GM18867 (cell line): ENCODE results near the gene HADH.
"Not testable (repeated sequence)": the region's sequence is repeated elsewhere in the genome, so short reads cannot be mapped to it uniquely, and the experiment has no call there.

ENCODE experiments used
- ATAC-seq: cut with Tn5 transposase; IDR thresholded peaks from one replicate; pipeline ENCODE4 v1.9.1; 2021; ENCODE audit warnings: mild to moderate bottlenecking, moderate library complexity; ENCODE audit not compliant: unreplicated experiment

Gene HADH

DNA sequence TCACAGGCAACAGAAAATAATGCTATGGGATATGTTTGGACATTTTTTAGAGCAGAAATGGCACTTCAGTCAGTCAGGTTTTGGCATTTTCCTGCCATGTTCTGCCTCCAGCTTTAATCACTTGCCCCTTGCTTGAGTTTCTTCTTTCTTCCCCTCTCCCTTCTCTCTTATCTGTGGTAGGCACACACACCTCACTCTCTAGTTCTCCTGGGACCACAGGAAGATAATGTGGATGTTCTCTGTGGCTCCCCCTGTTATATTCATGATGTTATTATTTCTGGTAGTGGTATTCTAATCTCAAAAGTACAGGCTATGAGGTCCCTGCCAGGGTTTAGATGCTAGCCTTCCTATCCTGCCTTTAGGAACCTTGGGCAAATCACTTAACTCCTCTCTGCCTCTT is 5.2 kb downstream of the HADH start:
- ATAC-seq = no peak

DNA sequence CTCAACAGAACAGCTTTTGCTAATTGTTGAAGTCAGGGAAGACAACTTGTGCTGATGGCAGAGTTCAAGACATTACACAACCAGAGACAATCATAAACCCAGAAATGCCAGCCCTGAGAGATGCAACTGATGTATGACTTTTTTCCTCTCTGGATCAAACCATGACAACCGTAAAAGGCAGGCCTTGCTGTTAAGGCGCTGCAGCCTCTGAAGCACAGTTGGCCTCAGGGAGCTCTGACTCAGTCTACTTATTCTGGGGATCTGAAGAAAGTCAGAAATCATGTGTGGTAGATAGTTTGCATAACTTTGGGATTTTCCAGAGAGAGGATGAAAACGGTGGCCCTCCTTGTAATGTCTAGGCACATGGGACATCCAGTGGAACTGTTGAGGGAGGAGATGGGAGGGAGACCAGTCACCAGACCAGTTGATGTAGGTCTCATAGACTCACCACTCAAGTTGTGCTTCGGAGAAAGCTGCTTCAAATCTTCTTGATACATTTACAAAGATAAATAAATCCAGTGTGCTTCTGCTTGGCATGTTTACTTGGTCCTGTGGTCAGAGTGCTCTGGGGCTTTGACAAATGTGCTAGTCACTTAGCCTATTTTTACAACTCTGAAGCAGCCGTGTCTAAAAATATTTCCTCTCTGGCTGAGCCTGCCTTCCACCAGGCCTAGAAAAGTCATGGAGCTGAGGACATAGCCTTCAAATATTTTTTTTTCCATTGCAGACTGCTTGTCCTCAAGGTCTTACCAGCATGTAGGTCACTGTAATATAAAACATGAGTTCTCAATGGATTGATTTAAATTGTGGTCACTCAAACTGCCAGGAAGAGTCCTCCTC is 7.5 kb downstream of the HADH start:
- no peak for ATAC-seq

DNA sequence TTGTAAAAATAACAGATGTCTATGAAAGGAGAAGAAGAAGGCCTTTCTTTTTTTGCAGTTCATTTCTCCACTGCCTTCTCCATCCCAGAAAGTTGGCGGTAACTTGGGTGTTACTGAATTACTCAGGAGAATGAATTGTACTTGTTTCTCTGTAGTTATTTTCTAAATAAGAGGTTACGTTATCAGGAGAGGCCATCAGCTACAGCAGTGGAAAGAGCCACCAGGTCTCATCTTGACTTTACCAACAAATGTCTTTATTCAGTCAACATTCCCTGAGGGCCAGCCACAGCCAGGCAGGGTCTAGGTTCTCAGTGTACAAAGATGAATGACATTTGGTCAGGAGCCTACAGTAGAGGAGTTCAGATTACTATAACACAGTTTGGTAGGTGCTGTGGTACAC is 8.1 kb downstream of the HADH start:
- no peak for ATAC-seq

DNA sequence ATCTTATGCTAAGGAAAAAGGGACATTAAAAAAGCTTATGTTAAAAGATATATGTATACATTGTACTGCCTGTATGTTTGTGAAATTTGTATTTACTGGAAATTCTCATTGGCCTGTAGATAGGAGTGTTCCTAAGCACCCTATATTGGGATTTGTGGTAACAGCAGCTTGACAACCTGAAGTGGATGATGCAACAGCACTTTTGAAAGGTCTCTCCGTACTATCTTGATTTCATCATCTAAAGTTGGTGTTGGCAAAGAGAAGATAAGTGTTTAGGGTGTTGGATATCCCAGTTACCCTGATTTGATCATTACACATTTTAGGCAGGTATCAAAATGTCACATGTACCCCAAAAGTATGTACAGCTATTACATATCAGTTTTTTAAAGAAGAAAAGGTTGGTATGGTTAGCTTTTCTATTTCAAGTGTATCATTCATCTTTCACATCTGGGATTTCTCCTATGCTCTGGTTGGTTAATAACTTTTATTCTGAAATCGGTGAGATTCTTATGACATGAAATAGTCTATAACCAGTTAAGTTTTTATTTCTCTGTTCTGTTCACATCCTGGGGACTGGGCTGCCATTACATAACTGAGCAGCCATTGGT is 10.3 kb downstream of the HADH start:
- ATAC-seq = no peak

DNA sequence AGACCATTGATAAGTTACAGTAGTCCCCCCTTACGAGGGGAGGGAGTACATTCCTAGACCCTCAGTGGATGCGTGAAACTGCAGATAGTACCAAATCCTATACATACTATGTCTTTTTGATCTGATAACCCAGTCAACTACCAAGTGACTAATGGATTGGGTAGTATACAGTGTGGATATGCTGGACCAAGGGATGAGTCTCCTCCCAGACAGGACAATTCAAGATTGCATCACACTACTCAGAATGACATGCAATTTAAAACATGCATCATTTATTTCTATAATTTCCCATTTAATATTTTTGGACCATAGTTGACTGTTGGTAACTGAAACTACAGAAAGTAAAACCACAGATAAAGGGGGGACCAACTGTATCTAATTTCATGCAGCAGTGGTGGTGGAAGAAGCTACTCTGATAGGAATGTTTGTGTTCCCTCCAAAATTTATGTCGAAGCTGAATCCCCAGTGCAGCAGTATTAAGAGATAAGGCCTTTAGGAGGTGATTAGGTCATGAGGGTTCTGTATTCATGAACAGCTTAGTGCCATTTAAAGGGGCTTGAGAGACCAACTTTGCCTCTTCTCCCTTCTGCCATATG is 11.9 kb downstream of the HADH start:
- no peak for ATAC-seq

DNA sequence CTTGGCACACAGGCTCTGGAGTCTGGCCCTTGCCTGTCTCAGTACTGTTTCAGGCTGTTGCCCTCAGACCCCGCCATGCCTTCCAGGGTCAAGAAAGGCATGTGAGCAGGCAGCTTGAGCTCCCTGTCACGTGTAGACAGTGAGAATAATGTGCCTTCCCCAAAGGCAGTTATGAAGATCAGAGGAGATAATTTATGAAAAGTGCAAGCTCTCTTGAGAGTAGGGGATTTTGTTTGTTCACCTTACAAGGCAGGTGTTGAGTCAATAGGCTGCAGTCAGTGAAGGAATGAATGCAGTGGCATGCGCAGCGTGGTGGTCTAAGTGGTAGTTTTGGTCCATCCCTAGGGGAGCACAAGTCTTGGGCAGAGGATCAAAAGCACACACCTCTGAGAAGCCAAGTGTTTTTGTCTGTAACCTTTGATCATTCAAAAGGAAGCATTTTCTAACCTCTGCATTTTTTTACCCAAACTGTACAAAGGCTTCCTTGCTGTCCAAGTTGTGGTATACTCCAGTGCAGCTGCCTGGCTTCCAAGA is 14.4 kb downstream of the HADH start:
- no peak for ATAC-seq

DNA sequence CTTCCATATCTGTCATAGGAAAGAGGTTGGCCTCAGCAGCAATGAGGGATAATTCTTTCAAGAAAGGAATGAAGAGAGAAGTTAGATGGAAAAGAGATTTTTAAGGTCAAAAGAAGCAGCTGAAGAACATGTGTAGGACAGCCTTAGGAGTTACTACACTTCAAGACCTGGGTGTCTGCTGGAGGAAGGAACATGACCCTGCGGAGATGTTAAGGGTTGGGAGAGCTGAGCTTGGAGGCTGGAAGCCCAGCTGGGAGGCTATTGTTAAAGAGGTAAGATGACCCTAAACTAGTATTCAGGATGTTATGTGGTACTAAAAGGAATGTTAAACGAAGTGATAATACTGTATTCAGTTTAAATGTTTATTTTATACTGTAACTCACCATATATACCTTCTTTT is 15.0 kb downstream of the HADH start:
- no peak for ATAC-seq

DNA sequence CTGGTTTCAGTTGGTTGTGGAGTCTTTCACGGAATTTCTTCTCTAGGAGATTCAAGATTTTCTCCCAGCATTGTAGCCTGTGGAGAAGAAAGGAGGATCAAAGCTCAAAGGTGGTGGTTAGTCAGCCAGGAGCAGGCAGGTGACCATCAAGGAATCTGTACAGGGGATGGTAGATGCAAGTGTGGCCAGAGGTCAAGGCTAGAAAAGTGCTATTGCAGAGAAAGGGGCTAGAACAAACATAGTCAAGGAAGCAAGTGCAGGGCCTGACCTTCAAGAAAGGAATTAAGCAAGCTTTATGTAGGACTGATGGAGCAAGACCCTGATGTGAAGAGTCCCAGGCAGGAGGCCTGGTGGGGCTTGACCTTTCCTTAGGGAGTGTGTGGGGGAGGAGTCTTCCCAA is 16.1 kb downstream of the HADH start:
- ATAC-seq = no peak

DNA sequence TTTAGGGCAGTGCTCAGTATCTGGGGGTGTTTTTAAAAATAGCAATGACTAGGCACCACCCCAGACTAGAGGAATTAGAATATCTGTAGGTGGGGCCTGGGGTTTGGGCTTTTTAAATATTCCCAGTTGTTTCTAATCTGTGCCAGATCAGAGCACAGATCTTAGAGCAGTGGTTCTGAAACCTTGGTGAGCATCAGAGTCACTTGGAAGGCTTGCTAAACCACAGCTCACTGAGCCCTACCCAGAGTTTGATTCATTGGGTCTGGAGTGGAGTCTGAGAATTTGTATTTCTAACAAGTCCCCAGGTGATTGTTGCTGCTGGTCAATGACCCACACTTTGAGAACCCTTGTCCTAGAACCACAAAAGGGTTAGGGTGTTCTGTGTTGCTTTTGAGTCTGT is 16.7 kb downstream of the HADH start:
- ATAC-seq = no peak

DNA sequence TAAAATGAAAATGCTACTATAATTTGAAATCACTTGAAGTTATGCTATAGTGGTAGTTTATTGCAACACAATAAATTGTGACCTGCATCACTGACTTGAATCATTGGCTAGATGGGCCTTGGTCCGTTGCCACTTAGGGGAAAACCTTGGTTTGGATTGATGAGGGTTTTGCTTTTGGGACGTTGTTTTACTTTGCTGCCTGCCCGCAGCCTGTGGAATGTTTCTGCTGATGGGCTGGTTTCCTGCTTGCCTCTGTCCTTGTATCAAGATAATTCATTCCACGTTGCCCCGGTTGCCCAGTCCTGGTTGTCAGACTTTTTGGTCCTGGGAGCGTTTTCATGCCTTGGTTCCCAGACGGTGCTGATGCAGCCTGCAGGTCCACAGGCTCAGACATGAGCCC is 18.3 kb downstream of the HADH start:
- no peak for ATAC-seq

DNA sequence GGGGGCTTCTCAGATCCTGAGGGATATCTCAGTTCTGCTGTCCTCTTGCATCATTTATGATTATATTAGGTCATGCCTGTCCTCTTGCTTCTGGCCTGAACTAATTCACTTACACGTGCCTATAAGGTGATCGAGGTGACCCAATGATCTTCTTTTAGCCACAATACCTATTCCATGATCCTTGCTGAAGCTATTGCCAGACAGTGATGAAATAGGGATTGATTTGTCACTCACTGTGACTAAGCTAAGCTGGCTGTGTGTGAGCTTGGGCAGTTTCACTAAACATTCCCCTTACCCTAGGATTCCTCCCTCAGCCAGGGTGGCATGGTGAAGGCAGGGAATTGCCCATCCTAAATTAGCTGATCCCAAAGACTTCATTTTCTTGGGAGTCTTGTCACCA is 19.0 kb downstream of the HADH start:
- no peak for ATAC-seq

DNA sequence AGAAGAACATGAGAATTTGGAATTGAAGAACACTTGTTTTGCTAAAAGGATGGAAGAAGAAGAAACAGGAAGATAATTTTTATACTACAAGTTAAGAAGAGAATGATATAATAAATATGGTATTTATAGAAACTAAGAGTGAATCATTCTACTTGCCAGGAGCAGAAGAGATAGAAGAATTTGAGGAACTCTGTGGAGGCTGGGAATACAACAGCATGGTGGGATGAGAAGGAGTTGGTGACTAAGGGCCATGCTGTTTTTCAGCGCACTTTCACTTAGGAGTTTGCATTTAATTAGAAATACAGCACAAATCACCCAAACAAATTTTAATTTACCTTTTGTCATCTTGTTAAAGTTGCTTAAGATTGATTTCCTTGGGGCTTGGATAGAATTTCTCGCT is 20.5 kb downstream of the HADH start:
- ATAC-seq = no peak

DNA sequence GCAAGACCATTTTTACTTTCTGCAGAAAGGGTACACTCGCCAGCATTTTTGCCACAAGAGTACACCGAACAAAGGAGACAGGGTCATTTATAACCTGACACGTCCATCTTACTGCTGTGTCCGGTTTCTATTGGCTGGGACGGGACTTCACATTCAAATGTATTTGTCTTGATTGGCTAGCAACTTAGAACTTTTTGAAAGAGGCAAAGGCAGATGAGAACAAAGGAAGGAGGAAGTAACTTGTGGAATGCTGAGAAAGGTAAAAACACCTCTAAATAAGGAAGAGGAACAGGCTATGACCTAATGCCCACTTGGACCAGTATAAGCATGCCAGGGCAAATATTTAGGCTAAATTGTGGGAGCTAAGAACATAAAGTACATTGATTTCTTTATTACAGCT is 22.7 kb downstream of the HADH start:
- ATAC-seq = not testable (repeated sequence)

DNA sequence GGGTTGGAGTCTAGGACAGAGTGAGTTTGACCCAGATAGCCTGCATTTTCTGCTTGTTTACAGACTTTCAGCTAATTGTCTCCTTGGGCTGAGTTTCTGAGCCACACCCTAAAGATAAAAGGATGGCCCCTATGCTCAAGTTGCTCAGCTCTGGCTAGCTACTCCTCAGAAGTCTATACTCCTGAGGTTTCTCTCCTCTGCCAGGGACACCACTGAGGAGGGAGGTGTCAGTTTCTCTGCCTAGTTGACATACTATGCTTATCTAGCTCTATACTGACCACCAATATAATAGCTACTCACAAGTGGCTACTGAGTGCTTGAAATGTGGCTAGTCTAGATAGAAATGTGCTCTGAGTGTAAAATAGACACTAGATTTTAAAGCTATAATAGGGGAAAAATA is 23.6 kb downstream of the HADH start:
- ATAC-seq = no peak

DNA sequence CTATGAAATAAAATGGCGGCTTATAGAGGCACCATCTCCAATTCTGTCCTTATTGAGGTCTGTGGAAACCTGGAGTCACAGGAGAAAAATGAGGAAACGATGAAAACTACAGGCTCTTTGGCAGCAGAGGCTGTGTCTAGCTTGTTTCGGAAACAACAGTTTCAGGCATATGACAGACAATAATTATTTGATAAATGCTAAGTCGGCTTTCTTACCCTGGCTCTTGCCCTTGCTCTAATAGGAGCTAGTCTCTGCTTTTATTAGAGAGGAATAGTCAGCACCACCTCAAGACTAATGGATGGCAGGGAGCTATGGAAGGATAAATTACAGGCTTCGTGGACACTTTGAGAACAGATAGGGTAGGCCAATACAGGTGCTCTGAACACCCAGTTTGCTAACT is 24.3 kb downstream of the HADH start:
- ATAC-seq = no peak

DNA sequence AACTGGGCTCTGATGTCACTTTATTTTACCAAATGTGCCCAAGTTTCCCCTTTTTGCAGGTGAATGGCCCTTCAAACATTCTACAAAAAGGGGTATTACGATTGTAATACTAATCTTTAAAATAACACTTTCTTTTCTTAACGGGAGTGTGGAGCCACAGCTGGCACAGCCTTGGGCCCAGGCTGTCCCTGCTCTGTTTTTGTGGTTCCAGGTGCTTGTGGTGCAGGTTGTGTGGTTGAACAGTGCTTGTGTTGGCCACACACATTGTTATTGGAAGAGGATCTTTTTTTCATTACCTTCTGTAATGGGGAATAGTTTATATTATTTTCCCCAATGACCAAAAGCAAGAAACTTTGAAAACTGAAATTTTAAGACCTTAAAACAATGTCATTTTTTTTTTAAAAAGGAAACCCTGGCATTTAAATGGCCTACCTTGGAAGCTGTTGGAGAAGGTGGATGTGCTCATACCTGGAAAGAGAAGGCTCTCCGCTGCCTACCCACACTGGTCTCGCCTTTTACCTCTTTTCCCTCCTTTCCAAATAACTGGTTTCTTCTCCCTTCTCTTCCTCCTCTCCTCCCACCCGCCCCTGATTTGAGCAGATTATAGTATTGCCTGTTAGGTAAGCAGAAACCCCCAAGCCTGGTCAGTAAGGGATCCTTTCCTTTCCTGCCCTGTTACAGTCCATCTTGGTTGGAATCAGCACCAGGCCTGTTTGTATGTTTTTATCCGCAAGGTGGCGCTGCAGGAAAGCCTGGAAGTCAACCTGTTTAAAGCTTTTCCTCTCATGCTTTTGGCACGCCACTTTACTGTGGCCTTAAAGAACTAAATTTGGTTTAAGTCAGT is 28.6 kb downstream of the HADH start:
- ATAC-seq = peak; percentile 78

DNA sequence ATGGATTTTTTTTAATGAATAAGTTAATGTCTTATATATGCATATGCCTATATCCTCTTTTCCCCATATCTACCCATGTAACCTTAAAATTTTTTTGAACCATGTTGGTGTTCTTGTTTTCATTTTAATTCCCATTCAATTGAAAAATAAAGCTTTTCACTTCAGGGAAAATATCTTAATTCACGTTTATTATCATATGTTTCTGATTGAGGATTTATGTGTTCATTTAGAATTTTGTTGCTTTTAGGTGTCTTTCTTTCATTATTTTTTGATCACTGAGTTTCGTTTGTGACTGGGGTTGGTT is 29.1 kb downstream of the HADH start:
- no peak for ATAC-seq

DNA sequence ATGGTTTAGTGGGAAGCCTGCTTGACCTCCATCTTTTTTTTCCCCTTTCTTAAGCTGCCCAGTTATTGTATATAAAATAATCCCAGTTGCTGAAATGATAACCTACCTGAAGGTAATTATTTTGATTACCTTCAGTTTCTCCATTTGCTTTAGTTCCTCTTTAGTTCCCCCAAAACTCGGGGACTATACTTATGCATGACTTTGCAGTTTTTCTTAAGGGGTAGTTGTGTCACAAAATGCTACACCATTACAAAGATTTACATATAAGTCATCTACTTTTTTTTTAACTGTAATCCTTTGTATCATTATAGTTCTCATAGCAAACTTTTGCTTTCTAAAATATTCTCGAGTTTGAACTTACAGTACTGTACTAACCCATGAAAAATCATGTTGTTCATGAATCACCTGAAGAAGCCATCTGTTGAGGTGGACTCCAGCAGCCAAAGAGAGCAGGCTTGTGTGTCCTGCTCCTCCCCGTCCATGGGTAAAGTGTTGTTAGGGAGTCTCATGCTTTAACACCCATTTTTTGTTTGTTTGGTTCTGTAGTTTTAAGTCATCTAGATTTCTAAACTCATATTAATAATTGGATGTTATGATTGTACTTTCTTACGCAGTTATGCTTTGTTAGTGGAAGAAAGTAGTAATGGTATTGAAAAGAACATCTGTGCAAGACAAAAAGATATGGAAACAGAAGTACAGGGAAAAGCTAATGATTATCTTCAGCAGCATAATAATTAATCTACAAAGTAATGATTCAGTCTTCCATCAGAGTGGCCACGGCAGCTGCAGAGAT is 34.6 kb downstream of the HADH start:
- no peak for ATAC-seq

DNA sequence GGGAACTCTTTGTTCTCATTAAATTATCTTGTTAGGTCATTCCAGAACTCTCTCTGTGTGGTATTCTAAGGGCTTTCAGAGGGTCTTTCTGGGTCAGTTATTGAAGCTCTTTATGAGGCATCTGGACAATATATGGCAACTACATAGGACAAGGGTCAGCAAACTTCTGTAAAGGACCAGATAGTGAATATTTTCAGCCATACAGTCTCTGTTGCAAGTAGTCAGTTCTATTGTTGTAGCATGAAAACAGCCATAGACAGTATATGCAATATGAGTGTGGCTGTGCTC is 35.1 kb downstream of the HADH start:
- ATAC-seq = no peak

DNA sequence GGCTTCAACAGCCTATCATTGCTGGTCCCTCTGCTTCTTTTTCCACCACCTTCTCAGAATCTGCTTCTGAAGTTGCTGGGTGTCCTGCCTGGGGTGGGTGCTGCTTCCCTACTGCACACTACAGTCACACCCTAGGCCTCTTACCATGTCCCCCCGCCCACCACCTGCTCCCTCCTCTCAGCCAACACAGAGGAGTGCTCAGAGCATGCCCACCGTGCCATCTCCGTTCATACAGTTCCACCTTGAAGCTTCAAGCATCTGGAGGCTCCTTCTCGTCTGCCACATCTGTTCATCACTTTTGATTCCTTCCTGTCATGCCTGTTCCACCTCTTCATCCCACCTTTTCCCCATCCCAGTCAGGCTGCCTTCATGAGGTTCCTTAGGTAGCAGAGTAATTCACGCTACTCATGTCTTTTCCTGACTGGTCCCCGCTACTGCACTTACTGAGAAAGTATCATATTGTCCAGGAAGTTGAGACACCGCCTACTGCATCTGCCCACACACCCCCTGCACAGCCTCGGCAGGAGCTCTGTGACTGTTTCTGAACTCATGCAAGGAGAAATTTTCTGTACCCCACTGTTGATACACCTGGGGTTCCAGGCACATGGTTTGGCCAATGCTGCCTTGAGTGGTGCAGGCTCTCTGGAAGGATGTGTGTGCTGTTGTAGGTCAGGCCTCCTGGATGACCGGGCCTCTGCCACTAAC is 39.5 kb downstream of the HADH start:
- no peak for ATAC-seq
